CD4-positive, CD25-positive, alpha-beta regulatory T cell (primary cell): ENCODE measurements around the gene MOB3B. TPM values are rescaled to one million over a fixed set of nuclear protein-coding genes. Genes with fewer than 3 reads are reported as not detected.

Source experiments
- ATAC-seq, 2 donors: fragments of 150-1000 bp; cut with Tn5 transposase; one replicate each; pipeline ENCODE4 v1.10.0; 2021; ENCODE audit warnings: low read depth in 2 of 2, moderate number of reproducible peaks in 2 of 2, moderate library complexity in 1 of 2
- DNase-seq, 3 donors: peaks; one replicate each; pipeline versions ENCODE4 v3.0.0 to v3.0.0-alpha.2; 2012 to 2022; ENCODE audit warnings: mixed read lengths in 1 of 3
- H3K27ac ChIP-seq: one replicate; pipeline ENCODE4 v1.7.0; 2013; ENCODE audit warnings: mild to moderate bottlenecking, low read length; ENCODE audit not compliant: insufficient read depth, poor library complexity, severe bottlenecking
- H3K27me3 ChIP-seq: one replicate; pipeline ENCODE4 v1.7.0; 2013; ENCODE audit warnings: low read length; ENCODE audit not compliant: control insufficient read depth, insufficient read depth
- H3K36me3 ChIP-seq: one replicate; pipeline ENCODE4 v1.7.0; 2013; ENCODE audit warnings: mild to moderate bottlenecking, low read length, moderate library complexity; ENCODE audit not compliant: control insufficient read depth, insufficient read depth
- H3K4me1 ChIP-seq: 2 replicates; pipeline ENCODE4 v1.7.0; 2013; ENCODE audit warnings: mild to moderate bottlenecking, low read length; ENCODE audit not compliant: insufficient read depth, control insufficient read depth, poor library complexity, severe bottlenecking
- H3K4me3 ChIP-seq: one replicate; pipeline ENCODE4 v1.7.0; 2013; ENCODE audit warnings: low read depth, mild to moderate bottlenecking, low read length, moderate library complexity
- H3K9me3 ChIP-seq, 2 experiments: 1 replicate in 1 of 2; 2 replicates in 1 of 2; pipeline ENCODE4 v1.7.0; 2013; ENCODE audit warnings: low read length in 2 of 2, mild to moderate bottlenecking in 1 of 2, moderate library complexity in 1 of 2; ENCODE audit not compliant: control insufficient read depth in 2 of 2
- H3K27ac Mint-ChIP-seq, 3 donors: one replicate each; pipeline ENCODE4 v1.8.0; 2020 to 2022; ENCODE audit warnings: mild to moderate bottlenecking in 3 of 3, mixed read lengths in 3 of 3, moderate library complexity in 2 of 3
- H3K27me3 Mint-ChIP-seq: one replicate; pipeline ENCODE4 v1.8.0; 2022; ENCODE audit warnings: mild to moderate bottlenecking, mixed read lengths
- H3K36me3 Mint-ChIP-seq: one replicate; pipeline ENCODE4 v1.8.0; 2020; ENCODE audit warnings: mixed read lengths
- H3K4me1 Mint-ChIP-seq, 4 donors: one replicate each; pipeline ENCODE4 v1.8.0; 2020 to 2022; ENCODE audit warnings: mixed read lengths in 4 of 4, mild to moderate bottlenecking in 1 of 4
- H3K4me3 Mint-ChIP-seq, 4 donors: one replicate each; pipeline ENCODE4 v1.8.0; 2020 to 2022; ENCODE audit warnings: mild to moderate bottlenecking in 4 of 4, mixed read lengths in 4 of 4, moderate library complexity in 3 of 4
- H3K9me3 Mint-ChIP-seq, 7 donors: one replicate each; pipeline ENCODE4 v1.8.0; 2020 to 2022; ENCODE audit warnings: mixed read lengths in 7 of 7, mild to moderate bottlenecking in 3 of 7, moderate library complexity in 2 of 7
- polyA plus RNA-seq, 4 donors: library from polyadenylated mRNA; unstranded; fragments of 300-500 nt; fragmentation: Illumina TruSeq; gene quantifications; one replicate each; pipeline ENCODE4 v1.2.3, GENCODE V29; 2021
- total RNA-seq: library from RNA; stranded (reverse); gene quantifications from one replicate; pipeline ENCODE4 v1.2.3, GENCODE V29; 2022

The MOB3B gene
- total and polyA plus RNA-seq, 5 donors from 2014 or later = 0.02 to 0.12 (median 0.11) TPM; not detected in 2

DNA sequence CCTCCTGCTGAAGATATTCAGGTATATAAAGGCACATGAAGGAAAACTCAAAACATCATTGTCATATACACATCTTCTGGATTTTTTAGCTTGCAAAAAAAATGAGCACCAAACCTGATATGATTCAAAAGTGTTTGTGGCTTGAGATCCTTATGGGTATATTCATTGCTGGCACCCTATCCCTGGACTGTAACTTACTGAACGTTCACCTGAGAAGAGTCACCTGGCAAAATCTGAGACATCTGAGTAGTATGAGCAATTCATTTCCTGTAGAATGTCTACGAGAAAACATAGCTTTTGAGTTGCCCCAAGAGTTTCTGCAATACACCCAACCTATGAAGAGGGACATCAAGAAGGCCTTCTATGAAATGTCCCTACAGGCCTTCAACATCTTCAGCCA, 5.4 kb downstream of the MOB3B start, which contains the start of gene IFNK:
Gene IFNK (plus strand): TSS at position 55 of the 400 bp plus-strand sequence. CDS start 47 bp downstream, at position 102.
- DNase-seq (no peak), ATAC-seq (no peak)
- Histone ChIP-seq H3K36me3 (no peaks in the 10 kb centered on the region), H3K27me3 (peaks cover 12% of the 10 kb centered on the region), H3K4me3 (no peak within 1 kb of the TSS), H3K9me3 (no peaks in the 10 kb centered on the region), H3K27ac (no peak within 1 kb of the TSS), H3K4me1 (peaks cover 11% of the 10 kb centered on the region)
- H3K4me3 Mint-ChIP-seq = no peak within 1 kb of the TSS
- no peaks in the 10 kb centered on the region for H3K9me3 Mint-ChIP-seq
- peaks cover 3% of the 10 kb centered on the region for H3K36me3 Mint-ChIP-seq
- peaks cover 0 to 13% (median 1%) of the 10 kb centered on the region in 4 donors for H3K4me1 Mint-ChIP-seq
- peak within 1 kb of the TSS in 1 of 3 donors; percentile 24 for H3K27ac Mint-ChIP-seq
- peaks cover 34% of the 10 kb centered on the region for H3K27me3 Mint-ChIP-seq

DNA sequence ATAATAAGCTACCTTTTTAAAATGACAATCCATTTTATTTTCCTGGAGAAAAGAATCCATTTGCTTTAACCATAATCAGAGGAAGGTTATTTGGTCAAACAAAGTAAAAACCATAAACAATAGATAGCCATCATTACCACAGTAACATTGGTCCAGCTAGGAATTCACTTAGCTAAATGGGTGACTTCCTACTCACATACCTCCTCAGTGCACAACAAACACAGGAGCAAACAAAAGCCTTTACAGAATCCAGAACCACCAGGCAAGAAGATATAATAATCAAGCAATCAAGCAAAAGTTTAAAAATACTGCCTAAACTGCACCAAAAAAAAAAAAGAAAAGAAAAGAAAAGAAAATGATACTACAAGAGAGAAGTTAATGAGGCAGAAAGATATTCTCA, 6.5 kb downstream of the MOB3B start:
- Histone ChIP-seq H3K36me3 (no peaks in the 10 kb centered on the region), H3K4me1 (peaks cover 2% of the 10 kb centered on the region), H3K4me3 (no peak overlapping the region), H3K9me3 (no peaks in the 10 kb centered on the region), H3K27me3 (peaks cover 12% of the 10 kb centered on the region), H3K27ac (no peak overlapping the region)
- Mint-ChIP-seq H3K4me3 (no peak overlapping the region), H3K27me3 (peaks cover 25% of the 10 kb centered on the region), H3K9me3 (no peaks in the 10 kb centered on the region), H3K4me1 (peaks cover 0 to 6% (median 1%) of the 10 kb centered on the region in 4 donors), H3K36me3 (peaks cover 3% of the 10 kb centered on the region), H3K27ac (no peak overlapping the region)
- ATAC-seq (no peak), DNase-seq (no peak)

DNA sequence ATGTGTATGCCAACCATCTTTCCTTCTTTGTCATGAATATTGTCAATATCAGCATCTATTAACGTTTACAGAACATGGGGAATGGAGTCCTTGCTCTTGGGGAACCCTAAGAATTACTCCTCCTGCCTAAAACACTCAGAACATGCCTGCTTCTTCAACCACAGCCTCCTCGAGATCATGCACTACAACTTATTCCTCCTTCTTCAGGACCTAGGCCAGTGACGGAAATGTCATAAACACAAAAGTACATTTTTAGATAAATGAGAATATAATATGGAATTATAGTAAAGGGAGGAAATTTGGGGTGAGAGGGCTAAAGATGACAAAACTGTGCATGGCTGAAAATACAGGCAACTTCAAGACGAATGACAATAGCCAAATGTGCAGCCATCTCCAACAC, 8.6 kb downstream of the MOB3B start:
- no peaks in the 10 kb centered on the region for H3K4me1 ChIP-seq
- H3K9me3 ChIP-seq = no peaks in the 10 kb centered on the region
- H3K36me3 ChIP-seq = no peaks in the 10 kb centered on the region
- no peak for ATAC-seq
- Mint-ChIP-seq H3K4me1 (peaks cover 0 to 4% (median 0%) of the 10 kb centered on the region in 4 donors), H3K4me3 (no peak overlapping the region), H3K27ac (no peak overlapping the region), H3K36me3 (peaks cover 3% of the 10 kb centered on the region), H3K9me3 (no peaks in the 10 kb centered on the region), H3K27me3 (peaks cover 3% of the 10 kb centered on the region)
- no peak for DNase-seq
- H3K27ac ChIP-seq = no peak overlapping the region
- no peak overlapping the region for H3K4me3 ChIP-seq
- peaks cover 4% of the 10 kb centered on the region for H3K27me3 ChIP-seq

DNA sequence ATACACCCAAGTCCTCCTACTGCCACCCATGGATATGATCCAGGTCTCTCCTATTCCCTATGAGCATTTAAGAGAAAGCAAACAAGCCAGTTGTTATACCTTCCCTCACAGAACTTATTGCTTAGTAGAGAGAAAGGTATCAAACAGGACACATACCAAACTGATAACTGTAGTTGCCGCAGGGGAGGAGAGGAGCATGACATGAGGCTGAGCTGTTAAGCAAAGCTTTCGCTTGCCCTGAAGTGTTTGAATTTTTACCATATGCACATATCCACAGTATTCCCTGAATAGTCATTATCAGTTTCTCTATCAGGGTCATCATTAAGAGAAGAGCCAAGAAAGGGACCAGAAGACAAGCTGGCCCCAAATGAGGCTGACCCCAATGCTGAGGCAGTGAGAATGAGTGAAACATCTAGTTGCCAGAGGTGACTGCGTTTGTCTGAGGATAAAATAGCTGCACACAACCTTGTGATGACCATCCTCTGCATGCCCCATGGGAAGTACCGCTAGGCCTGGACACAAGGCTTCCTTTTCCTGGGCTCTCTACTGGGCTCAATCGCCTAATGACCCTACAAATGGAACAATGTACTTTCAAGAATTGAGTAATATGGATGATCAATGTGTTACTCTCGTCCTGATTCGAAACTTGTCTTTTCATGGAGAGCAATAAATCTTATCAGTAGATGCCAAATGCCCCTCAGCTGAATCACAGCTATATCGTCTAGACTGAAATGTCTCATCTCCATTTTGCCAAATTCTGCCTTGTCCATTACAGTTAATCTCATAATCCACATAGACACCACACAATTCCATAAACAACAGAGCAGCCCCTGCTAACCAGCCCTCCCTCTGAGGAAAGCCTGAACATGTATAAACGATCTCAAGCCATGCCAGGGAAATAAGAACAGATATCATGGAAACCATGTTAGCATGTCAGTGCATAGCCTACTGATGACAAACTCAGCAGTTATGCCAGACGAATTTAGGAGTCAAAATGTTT, 9.8 kb downstream of the MOB3B start:
- Histone ChIP-seq H3K27me3 (peaks cover 4% of the 10 kb centered on the region), H3K36me3 (no peaks in the 10 kb centered on the region), H3K4me3 (no peak overlapping the region), H3K4me1 (no peaks in the 10 kb centered on the region), H3K27ac (no peak overlapping the region), H3K9me3 (no peaks in the 10 kb centered on the region)
- no peak for DNase-seq
- peaks cover 3% of the 10 kb centered on the region for H3K36me3 Mint-ChIP-seq
- H3K27ac Mint-ChIP-seq = no peak overlapping the region
- peaks cover 0 to 4% (median 0%) of the 10 kb centered on the region in 4 donors for H3K4me1 Mint-ChIP-seq
- no peaks in the 10 kb centered on the region for H3K9me3 Mint-ChIP-seq
- no peak for ATAC-seq
- no peaks in the 10 kb centered on the region for H3K27me3 Mint-ChIP-seq
- no peak overlapping the region for H3K4me3 Mint-ChIP-seq

DNA sequence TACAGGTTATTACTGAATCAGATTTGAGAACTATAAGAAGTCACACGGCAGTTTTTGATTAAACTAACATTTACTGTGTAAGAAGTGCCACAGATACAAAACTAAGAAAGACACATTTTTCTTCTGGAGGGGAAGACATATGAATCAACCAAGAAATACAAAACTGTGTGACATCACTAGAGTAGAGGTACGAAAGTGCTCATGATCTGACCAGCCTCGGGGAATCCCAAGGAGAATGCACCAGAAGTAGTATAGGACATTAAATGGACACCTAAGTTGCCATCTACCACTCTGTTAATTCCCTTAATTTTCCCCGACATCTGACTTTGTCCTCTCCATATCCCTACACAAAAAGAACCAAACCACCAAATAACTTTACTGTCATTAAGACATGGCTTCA, 10.8 kb downstream of the MOB3B start:
- H3K4me3 Mint-ChIP-seq = no peak overlapping the region
- H3K27me3 ChIP-seq = no peaks in the 10 kb centered on the region
- peaks cover 0 to 4% (median 0%) of the 10 kb centered on the region in 4 donors for H3K4me1 Mint-ChIP-seq
- H3K36me3 ChIP-seq = no peaks in the 10 kb centered on the region
- H3K27ac ChIP-seq = no peak overlapping the region
- H3K27ac Mint-ChIP-seq = no peak overlapping the region
- H3K27me3 Mint-ChIP-seq = no peaks in the 10 kb centered on the region
- no peak overlapping the region for H3K4me3 ChIP-seq
- no peaks in the 10 kb centered on the region for H3K9me3 ChIP-seq
- ATAC-seq (no peak), DNase-seq (no peak)
- H3K9me3 Mint-ChIP-seq = no peaks in the 10 kb centered on the region
- H3K4me1 ChIP-seq = no peaks in the 10 kb centered on the region
- H3K36me3 Mint-ChIP-seq = peaks cover 3% of the 10 kb centered on the region

DNA sequence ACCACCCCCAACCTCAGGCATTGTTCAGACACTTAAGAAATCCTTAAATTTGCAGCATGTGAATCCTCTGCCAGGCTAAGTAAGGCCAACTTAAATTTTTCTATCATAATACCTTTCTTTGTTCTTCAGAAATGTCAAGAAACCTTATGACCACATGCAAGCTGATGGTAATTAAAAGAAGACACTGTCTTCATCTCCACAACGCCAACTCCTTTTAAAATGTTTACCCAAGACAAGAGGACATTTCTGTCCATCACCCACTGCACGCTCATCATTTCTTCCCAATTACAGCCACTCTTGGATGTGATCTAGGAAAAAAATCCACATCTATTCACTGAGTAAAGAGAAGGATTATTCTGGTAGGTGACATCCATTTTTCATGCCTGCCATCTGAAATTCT, 11.6 kb downstream of the MOB3B start:
- no peak for DNase-seq
- Histone ChIP-seq H3K4me3 (no peak overlapping the region), H3K27ac (no peak overlapping the region), H3K27me3 (no peaks in the 10 kb centered on the region), H3K9me3 (no peaks in the 10 kb centered on the region), H3K36me3 (no peaks in the 10 kb centered on the region), H3K4me1 (no peaks in the 10 kb centered on the region)
- H3K4me3 Mint-ChIP-seq = no peak overlapping the region
- no peaks in the 10 kb centered on the region for H3K9me3 Mint-ChIP-seq
- peaks cover 0 to 4% (median 0%) of the 10 kb centered on the region in 4 donors for H3K4me1 Mint-ChIP-seq
- no peak overlapping the region for H3K27ac Mint-ChIP-seq
- ATAC-seq = no peak
- no peaks in the 10 kb centered on the region for H3K27me3 Mint-ChIP-seq
- peaks cover 3% of the 10 kb centered on the region for H3K36me3 Mint-ChIP-seq

DNA sequence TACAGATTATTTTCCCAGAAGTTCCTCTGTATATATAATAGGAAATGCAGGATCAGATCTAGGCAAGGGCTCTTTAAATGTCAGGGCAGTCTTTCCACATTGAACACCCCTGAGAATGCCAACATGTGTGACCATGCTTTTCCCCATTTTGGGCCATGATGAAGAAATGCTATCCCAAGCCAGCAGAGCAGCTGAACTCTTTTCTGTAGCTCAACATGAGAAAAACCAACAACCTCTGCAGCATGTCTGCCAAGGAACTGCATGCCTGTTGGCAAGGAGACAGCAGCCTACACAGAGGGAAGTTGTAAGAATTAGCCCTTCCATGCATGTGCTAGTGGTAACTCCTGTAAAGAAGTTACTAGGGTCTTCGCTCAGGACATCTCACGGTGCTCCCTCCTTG, 15.1 kb downstream of the MOB3B start:
- no peak overlapping the region for H3K4me3 Mint-ChIP-seq
- H3K4me3 ChIP-seq = no peak overlapping the region
- ATAC-seq (no peak), DNase-seq (no peak)
- no peaks in the 10 kb centered on the region for H3K27me3 ChIP-seq
- no peaks in the 10 kb centered on the region for H3K36me3 ChIP-seq
- H3K36me3 Mint-ChIP-seq = no peaks in the 10 kb centered on the region
- no peaks in the 10 kb centered on the region for H3K4me1 ChIP-seq
- no peaks in the 10 kb centered on the region for H3K9me3 ChIP-seq
- peaks cover 0 to 2% (median 0%) of the 10 kb centered on the region in 4 donors for H3K4me1 Mint-ChIP-seq
- H3K9me3 Mint-ChIP-seq = peaks cover 0 to 2% (median 0%) of the 10 kb centered on the region in 7 donors
- H3K27ac ChIP-seq = no peak overlapping the region
- no peak overlapping the region for H3K27ac Mint-ChIP-seq
- no peaks in the 10 kb centered on the region for H3K27me3 Mint-ChIP-seq
